ENCODE measurements around the gene COL1A1. TPM values are rescaled to one million over a fixed set of nuclear protein-coding genes. Genes with fewer than 3 reads are reported as not detected.

COL1A1 gene
- polyA plus RNA-seq, 1 of the 3 experiments (the other 2 are of a cell fraction), result 1,461 TPM

DNA sequence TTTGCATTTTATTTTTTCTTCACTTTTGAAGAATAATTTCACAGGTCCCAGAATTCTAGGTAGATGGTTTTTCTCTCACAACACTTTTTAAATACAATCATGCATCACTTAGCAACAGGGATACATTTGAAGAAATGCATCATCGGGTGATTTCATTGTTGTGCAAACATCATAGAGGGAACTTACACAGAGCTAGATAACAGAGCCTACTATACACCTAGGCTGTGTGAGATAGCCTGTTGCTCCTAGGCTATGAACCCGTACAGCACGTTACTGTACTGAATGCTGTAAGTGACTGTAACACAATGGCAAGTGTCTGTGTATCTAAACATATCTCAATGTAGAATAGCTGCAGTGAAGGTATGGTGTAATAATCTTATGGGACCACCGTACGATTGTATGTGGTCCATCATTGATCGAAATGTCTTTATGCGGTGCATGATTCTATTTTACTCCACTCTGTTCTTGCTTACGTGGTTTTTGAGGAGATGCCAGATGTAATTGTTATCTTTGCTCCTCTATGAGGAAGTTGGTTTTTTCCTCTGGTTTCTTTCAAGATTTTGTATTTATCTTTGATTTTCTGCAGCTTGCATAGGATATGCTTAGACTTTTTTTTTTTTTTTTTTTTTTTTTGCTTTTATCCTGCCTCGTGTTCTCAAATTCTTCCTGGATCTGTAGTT is 37.3 kb upstream of the COL1A1 start:
- POLR2A ChIA-PET, result no interaction called here
- CTCF ChIA-PET, result interaction anchor here (0.7 to 1.6 kb wide), 2 partner anchors 27 to 37 kb away, joined by 3 to 5 read pairs; partner anchors contain the start of gene COL1A1
- Histone ChIP-seq H3K27ac (ENCODE audit: low read depth in 2 of 2, low read length in 1 of 2) (no peak overlapping the region), H4K20me1 (ENCODE audit: insufficient read depth) (no peaks in the 10 kb centered on the region), H3K4me3 (ENCODE audit: low read depth in 2 of 2, low read length in 1 of 2) (no peak overlapping the region), H3K4me2 (no peak overlapping the region), H3K79me2 (ENCODE audit: insufficient read depth) (no peaks in the 10 kb centered on the region), H3K27me3 (ENCODE audit: insufficient read depth) (no peaks in the 10 kb centered on the region), H3F3A (replicated peaks; ENCODE audit: insufficient read depth) (peaks cover 31% of the 10 kb centered on the region), H3K36me3 (replicated peaks in 1 of 2; ENCODE audit: control insufficient read depth in 1 of 2, insufficient read depth in 2 of 2, low read length in 1 of 2) (no peaks in the 10 kb centered on the region), H3K9me2 (no peaks in the 10 kb centered on the region), H3K9me3 (peaks cover 29% of the 10 kb centered on the region), H3K4me1 (ENCODE audit: control insufficient read depth in 1 of 2, insufficient read depth in 2 of 2, low read depth in 1 of 2, low read length in 1 of 2) (no peaks in the 10 kb centered on the region), H2AFZ (ENCODE audit: low read depth) (no peak overlapping the region), H3K9ac (no peak overlapping the region)
- TF ChIP-seq SMC3 (IDR thresholded peaks at IDR 0.05; ENCODE audit: low read depth, low read length) (no peak), CHD2 (IDR thresholded peaks at IDR 0.05; ENCODE audit: low read length, partially characterized antibody) (no peak), FOXM1 (IDR thresholded peaks at IDR 0.05; ENCODE audit: low read depth) (no peak), MXI1 (IDR thresholded peaks at IDR 0.05; ENCODE audit: low read depth, low read length) (no peak), GABPA (IDR thresholded peaks at IDR 0.05; ENCODE audit: low read depth) (no peak)
- TF ChIP-seq, protein P1, sequence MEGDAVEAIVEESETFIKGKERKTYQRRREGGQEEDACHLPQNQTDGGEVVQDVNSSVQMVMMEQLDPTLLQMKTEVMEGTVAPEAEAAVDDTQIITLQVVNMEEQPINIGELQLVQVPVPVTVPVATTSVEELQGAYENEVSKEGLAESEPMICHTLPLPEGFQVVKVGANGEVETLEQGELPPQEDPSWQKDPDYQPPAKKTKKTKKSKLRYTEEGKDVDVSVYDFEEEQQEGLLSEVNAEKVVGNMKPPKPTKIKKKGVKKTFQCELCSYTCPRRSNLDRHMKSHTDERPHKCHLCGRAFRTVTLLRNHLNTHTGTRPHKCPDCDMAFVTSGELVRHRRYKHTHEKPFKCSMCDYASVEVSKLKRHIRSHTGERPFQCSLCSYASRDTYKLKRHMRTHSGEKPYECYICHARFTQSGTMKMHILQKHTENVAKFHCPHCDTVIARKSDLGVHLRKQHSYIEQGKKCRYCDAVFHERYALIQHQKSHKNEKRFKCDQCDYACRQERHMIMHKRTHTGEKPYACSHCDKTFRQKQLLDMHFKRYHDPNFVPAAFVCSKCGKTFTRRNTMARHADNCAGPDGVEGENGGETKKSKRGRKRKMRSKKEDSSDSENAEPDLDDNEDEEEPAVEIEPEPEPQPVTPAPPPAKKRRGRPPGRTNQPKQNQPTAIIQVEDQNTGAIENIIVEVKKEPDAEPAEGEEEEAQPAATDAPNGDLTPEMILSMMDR (IDR thresholded peaks at IDR 0.05), result no peak
- TF ChIP-seq, protein P2, sequence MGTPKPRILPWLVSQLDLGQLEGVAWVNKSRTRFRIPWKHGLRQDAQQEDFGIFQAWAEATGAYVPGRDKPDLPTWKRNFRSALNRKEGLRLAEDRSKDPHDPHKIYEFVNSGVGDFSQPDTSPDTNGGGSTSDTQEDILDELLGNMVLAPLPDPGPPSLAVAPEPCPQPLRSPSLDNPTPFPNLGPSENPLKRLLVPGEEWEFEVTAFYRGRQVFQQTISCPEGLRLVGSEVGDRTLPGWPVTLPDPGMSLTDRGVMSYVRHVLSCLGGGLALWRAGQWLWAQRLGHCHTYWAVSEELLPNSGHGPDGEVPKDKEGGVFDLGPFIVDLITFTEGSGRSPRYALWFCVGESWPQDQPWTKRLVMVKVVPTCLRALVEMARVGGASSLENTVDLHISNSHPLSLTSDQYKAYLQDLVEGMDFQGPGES (IDR thresholded peaks at IDR 0.05; ENCODE audit: low read depth, low read length), result no peak
- TF ChIP-seq, protein P3, sequence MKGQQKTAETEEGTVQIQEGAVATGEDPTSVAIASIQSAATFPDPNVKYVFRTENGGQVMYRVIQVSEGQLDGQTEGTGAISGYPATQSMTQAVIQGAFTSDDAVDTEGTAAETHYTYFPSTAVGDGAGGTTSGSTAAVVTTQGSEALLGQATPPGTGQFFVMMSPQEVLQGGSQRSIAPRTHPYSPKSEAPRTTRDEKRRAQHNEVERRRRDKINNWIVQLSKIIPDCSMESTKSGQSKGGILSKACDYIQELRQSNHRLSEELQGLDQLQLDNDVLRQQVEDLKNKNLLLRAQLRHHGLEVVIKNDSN (IDR thresholded peaks at IDR 0.05; ENCODE audit: borderline replicate concordance, low read depth), result no peak
- TF ChIP-seq, protein P4, sequence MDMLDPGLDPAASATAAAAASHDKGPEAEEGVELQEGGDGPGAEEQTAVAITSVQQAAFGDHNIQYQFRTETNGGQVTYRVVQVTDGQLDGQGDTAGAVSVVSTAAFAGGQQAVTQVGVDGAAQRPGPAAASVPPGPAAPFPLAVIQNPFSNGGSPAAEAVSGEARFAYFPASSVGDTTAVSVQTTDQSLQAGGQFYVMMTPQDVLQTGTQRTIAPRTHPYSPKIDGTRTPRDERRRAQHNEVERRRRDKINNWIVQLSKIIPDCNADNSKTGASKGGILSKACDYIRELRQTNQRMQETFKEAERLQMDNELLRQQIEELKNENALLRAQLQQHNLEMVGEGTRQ (IDR thresholded peaks at IDR 0.05; ENCODE audit: borderline replicate concordance, low read depth, low read length), result no peak
- DNase-seq, result no peak
- WGBS (ENCODE audit: low lambda C conversion rate), result 72% methylated on average over 9 of the region's 9 CpGs

DNA sequence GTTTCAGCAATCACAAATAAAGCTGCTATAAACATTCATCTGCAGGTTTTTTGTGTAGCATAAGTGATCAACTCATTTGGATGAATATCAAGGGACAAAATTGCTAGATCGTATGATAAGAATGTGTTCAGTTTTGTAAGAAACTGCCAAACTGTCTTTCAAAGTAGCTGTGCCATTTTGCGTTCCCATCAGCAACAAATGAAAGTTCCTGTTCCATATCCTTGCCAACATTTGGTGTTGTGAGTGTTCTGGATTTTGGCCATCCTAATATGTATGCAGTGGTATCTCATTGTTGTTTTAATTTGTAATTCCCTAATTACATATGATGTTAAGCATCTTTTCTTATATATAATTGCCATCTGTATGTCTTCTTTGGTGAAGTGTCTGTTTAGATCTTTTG is 36.5 kb upstream of the COL1A1 start:
- H3K4me1 ChIP-seq (ENCODE audit: control insufficient read depth in 1 of 2, insufficient read depth in 2 of 2, low read depth in 1 of 2, low read length in 1 of 2), result no peaks in the 10 kb centered on the region
- H3K4me3 ChIP-seq (ENCODE audit: low read depth in 2 of 2, low read length in 1 of 2), result no peak overlapping the region
- ChIA-PET POLR2A (no interaction called here), CTCF (interaction anchor here (1.2 to 2.2 kb wide), 4 partner anchors 36 to 143 kb away, joined by 3 to 6 read pairs (median 5); partner anchors contain the start of gene COL1A1)
- H3K27me3 ChIP-seq (ENCODE audit: insufficient read depth), result no peaks in the 10 kb centered on the region
- H3K79me2 ChIP-seq (ENCODE audit: insufficient read depth), result no peaks in the 10 kb centered on the region
- peaks cover 33% of the 10 kb centered on the region for H3K9me3 ChIP-seq
- no peaks in the 10 kb centered on the region for H4K20me1 ChIP-seq (ENCODE audit: insufficient read depth)
- H3F3A ChIP-seq (replicated peaks; ENCODE audit: insufficient read depth), result peaks cover 31% of the 10 kb centered on the region
- no peak overlapping the region for H3K4me2 ChIP-seq
- no peaks in the 10 kb centered on the region for H3K36me3 ChIP-seq (replicated peaks in 1 of 2; ENCODE audit: control insufficient read depth in 1 of 2, insufficient read depth in 2 of 2, low read length in 1 of 2)
- WGBS (ENCODE audit: low lambda C conversion rate), result 67% methylated on average over 2 of the region's 2 CpGs
- H3K9me2 ChIP-seq, result no peaks in the 10 kb centered on the region
- no peak overlapping the region for H3K9ac ChIP-seq
- H2AFZ ChIP-seq (ENCODE audit: low read depth), result no peak overlapping the region
- no peak overlapping the region for H3K27ac ChIP-seq (ENCODE audit: low read depth in 2 of 2, low read length in 1 of 2)
- no peak for DNase-seq
- TF ChIP-seq RAD21 (IDR thresholded peaks at IDR 0.05; ENCODE audit: low read length) (no peak), NFIC (IDR thresholded peaks at IDR 0.05; ENCODE audit: borderline replicate concordance) (no peak), TAF1 (IDR thresholded peaks at IDR 0.05; ENCODE audit: borderline replicate concordance, low read depth, low read length) (no peak), MEF2A (IDR thresholded peaks at IDR 0.05; ENCODE audit: borderline replicate concordance, low read depth) (no peak), GATA2 (CRISPR knock-in tag; IDR thresholded peaks at IDR 0.05) (no peak), MXI1 (IDR thresholded peaks at IDR 0.05; ENCODE audit: low read depth, low read length) (no peak), GABPA (IDR thresholded peaks at IDR 0.05; ENCODE audit: low read depth) (no peak), TEAD4 (IDR thresholded peaks at IDR 0.05; ENCODE audit: borderline replicate concordance, insufficient read depth) (no peak), CHD2 (IDR thresholded peaks at IDR 0.05; ENCODE audit: low read length, partially characterized antibody) (no peak), TCF12 (IDR thresholded peaks at IDR 0.05) (no peak), SIN3A (IDR thresholded peaks at IDR 0.05; ENCODE audit: borderline replicate concordance, low read depth, low read length) (no peak), FOXM1 (IDR thresholded peaks at IDR 0.05; ENCODE audit: low read depth) (no peak), FOXJ3 (CRISPR knock-in tag; IDR thresholded peaks at IDR 0.05) (no peak), EP300 (IDR thresholded peaks at IDR 0.05; ENCODE audit: borderline replicate concordance in 1 of 2, low read depth in 1 of 2, low read length in 1 of 2) (no peak)
- TF ChIP-seq, protein P3 (IDR thresholded peaks at IDR 0.05; ENCODE audit: borderline replicate concordance, low read depth), result no peak
- TF ChIP-seq, protein P4 (IDR thresholded peaks at IDR 0.05; ENCODE audit: borderline replicate concordance, low read depth, low read length), result no peak
